ENCODE data around the gene KCNAB3. TPM values are rescaled to one million over a fixed set of nuclear protein-coding genes. Genes with fewer than 3 reads are reported as not detected.

KCNAB3 gene
- total and polyA plus RNA-seq, 2 donors (not counting 1 experiment from before 2014, with no cell fraction given), result 0.33 to 0.69 TPM

DNA sequence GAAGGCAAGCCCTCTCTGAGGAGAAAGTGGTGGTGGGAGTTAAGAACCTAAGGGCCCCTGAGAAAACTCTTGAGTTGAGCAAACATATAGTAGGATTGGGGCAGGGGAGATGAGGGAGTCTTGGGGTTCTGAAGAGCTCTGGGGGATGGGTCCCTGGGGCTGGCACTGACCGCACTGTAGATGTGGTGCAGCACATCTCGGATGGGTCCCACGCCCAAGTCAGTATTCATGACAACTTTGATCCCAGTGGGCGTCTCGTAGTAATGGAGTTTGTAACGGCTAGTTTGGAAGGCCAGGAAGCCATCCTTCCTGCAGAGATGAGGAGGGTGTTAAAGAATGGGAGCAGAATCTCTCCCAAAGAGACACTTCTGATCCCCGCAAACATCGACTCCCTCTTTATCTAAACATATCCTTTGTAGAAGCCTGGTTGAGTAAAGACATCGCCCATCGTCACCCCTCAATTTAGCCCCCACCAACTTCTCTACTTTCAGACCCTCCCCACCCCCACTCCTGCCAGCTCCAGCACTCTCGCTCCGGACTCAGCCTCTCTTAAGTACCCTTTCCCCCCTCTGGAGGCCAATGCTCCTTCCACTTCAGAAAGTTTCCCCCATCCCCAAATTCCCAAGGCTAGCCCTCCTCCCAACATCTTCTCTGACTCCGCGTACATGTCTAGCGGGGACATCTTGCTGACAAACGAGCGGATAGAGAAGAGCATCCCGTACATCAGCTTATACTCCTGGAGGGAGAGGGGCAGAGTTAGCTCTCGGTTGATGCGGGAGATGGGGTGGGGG is 1.4 kb upstream of the KCNAB3 start:
- no peaks in the 10 kb centered on the region for H3K27me3 ChIP-seq (ENCODE audit: control insufficient read depth, insufficient read depth, low read length)
- H3K27ac ChIP-seq (ENCODE audit: insufficient read depth, low read length), result peak overlapping the region; percentile 96
- no peaks in the 10 kb centered on the region for H3K4me1 ChIP-seq (ENCODE audit: control insufficient read depth, extremely low read depth, insufficient read depth, low read length)
- no peaks in the 10 kb centered on the region for H4K20me1 ChIP-seq (ENCODE audit: control insufficient read depth, extremely low read depth, insufficient read depth, low read length)
- peaks cover 36% of the 10 kb centered on the region for H3K79me2 ChIP-seq (ENCODE audit: control insufficient read depth, insufficient read depth, low read length)
- peak overlapping the region; percentile 81 to 97 (median 96) for H3K4me3 ChIP-seq (replicated peaks in 1 of 4; ENCODE audit: control extremely low read depth in 1 of 4, insufficient read depth in 1 of 4, low read depth in 3 of 4, low read length in 4 of 4)
- peak overlapping the region; percentile 86 for H3K4me2 ChIP-seq (ENCODE audit: extremely low read depth, insufficient read depth, low read length)
- DNase-seq (ENCODE audit: low read depth in 2 of 2), result no peak
- H3K36me3 ChIP-seq (ENCODE audit: control insufficient read depth, insufficient read depth, low read length), result peaks cover 2% of the 10 kb centered on the region
- no peaks in the 10 kb centered on the region for H3K9me3 ChIP-seq (ENCODE audit: control insufficient read depth, insufficient read depth, low read depth, low read length)
- no peak for TF ChIP-seq CTCF (conservative IDR thresholded peaks at IDR 0.05 in 1 of 2, IDR thresholded peaks at IDR 0.05 in 1 of 2; ENCODE audit: low read depth in 1 of 2, low read length in 2 of 2)
- no peak for TF ChIP-seq EZH2 (IDR thresholded peaks at IDR 0.05; ENCODE audit: low read length, missing control alignments)
- peak overlapping the region; percentile 71 for H3K9ac ChIP-seq (ENCODE audit: insufficient read depth, low read length)
- H2AFZ ChIP-seq (ENCODE audit: low read length), result peak overlapping the region; percentile 91

- no peaks in the 10 kb centered on the region for H3K27me3 ChIP-seq (ENCODE audit: control insufficient read depth, insufficient read depth, low read length)
- H3K9me3 ChIP-seq (ENCODE audit: control insufficient read depth, insufficient read depth, low read depth, low read length), result no peaks in the 10 kb centered on the region
- no peak for DNase-seq (ENCODE audit: low read depth in 2 of 2)
- no peaks in the 10 kb centered on the region for H3K36me3 ChIP-seq (ENCODE audit: control insufficient read depth, insufficient read depth, low read length)
- no peak for TF ChIP-seq CTCF (conservative IDR thresholded peaks at IDR 0.05 in 1 of 2, IDR thresholded peaks at IDR 0.05 in 1 of 2; ENCODE audit: low read depth in 1 of 2, low read length in 2 of 2)
- no peak for TF ChIP-seq EZH2 (IDR thresholded peaks at IDR 0.05; ENCODE audit: low read length, missing control alignments)
- H3K79me2 ChIP-seq (ENCODE audit: control insufficient read depth, insufficient read depth, low read length), result peaks cover 18% of the 10 kb centered on the region
- H4K20me1 ChIP-seq (ENCODE audit: control insufficient read depth, extremely low read depth, insufficient read depth, low read length), result no peaks in the 10 kb centered on the region
- no peak overlapping the region for H3K9ac ChIP-seq (ENCODE audit: insufficient read depth, low read length)
- H3K27ac ChIP-seq (ENCODE audit: insufficient read depth, low read length), result no peak overlapping the region
- H2AFZ ChIP-seq (ENCODE audit: low read length), result no peak overlapping the region
- no peak overlapping the region for H3K4me2 ChIP-seq (ENCODE audit: extremely low read depth, insufficient read depth, low read length)
- no peak overlapping the region for H3K4me3 ChIP-seq (replicated peaks in 1 of 4; ENCODE audit: control extremely low read depth in 1 of 4, insufficient read depth in 1 of 4, low read depth in 3 of 4, low read length in 4 of 4)
- peaks cover 2% of the 10 kb centered on the region for H3K4me1 ChIP-seq (ENCODE audit: control insufficient read depth, extremely low read depth, insufficient read depth, low read length)
These were observed 2.1 kb downstream of the KCNAB3 start for GRCh38 chr17:7927596-7927995.

GRCh38 chr17:7922845-7923628 is 6.6 kb downstream of the KCNAB3 start:
- peak; percentile 81 to 85 for DNase-seq (ENCODE audit: low read depth in 2 of 2)
- TF ChIP-seq CTCF (conservative IDR thresholded peaks at IDR 0.05 in 1 of 2, IDR thresholded peaks at IDR 0.05 in 1 of 2; ENCODE audit: low read depth in 1 of 2, low read length in 2 of 2) (peak in 1 of 2 donors; percentile 10), EZH2 (IDR thresholded peaks at IDR 0.05; ENCODE audit: low read length, missing control alignments) (no peak)
- peak overlapping the region; percentile 20 for H3K9ac ChIP-seq (ENCODE audit: insufficient read depth, low read length)
- peak overlapping the region; percentile 33 to 56 (median 38) for H3K4me3 ChIP-seq (replicated peaks in 1 of 4; ENCODE audit: control extremely low read depth in 1 of 4, insufficient read depth in 1 of 4, low read depth in 3 of 4, low read length in 4 of 4)
- no peaks in the 10 kb centered on the region for H3K79me2 ChIP-seq (ENCODE audit: control insufficient read depth, insufficient read depth, low read length)
- peaks cover 2% of the 10 kb centered on the region for H3K4me1 ChIP-seq (ENCODE audit: control insufficient read depth, extremely low read depth, insufficient read depth, low read length)
- peak overlapping the region; percentile 83 for H3K4me2 ChIP-seq (ENCODE audit: extremely low read depth, insufficient read depth, low read length)
- no peak overlapping the region for H3K27ac ChIP-seq (ENCODE audit: insufficient read depth, low read length)
- H4K20me1 ChIP-seq (ENCODE audit: control insufficient read depth, extremely low read depth, insufficient read depth, low read length), result no peaks in the 10 kb centered on the region
- H3K9me3 ChIP-seq (ENCODE audit: control insufficient read depth, insufficient read depth, low read depth, low read length), result no peaks in the 10 kb centered on the region
- peak overlapping the region; percentile 93 for H2AFZ ChIP-seq (ENCODE audit: low read length)
- H3K27me3 ChIP-seq (ENCODE audit: control insufficient read depth, insufficient read depth, low read length), result no peaks in the 10 kb centered on the region
- no peaks in the 10 kb centered on the region for H3K36me3 ChIP-seq (ENCODE audit: control insufficient read depth, insufficient read depth, low read length)
